Thymus (tissue), 11 donors: ENCODE data around the gene SH3RF2. TPM values are rescaled to one million over a fixed set of nuclear protein-coding genes. Genes with fewer than 3 reads are reported as not detected.
"Not testable (repeated sequence)": the region's sequence is repeated elsewhere in the genome, so short reads cannot be mapped to it uniquely, and the experiment has no call there.

Source experiments
- DNase-seq, 9 donors: peaks; one replicate each; pipeline ENCODE4 v3.0.0-alpha.2; 2013; ENCODE audit warnings: low spot score in 9 of 9, low read depth in 6 of 9, missing footprints in 1 of 9
- H3K27ac ChIP-seq, 2 donors: one replicate each; pipeline ENCODE4 v1.5.1; 2013; ENCODE audit warnings: control low read depth in 1 of 2, low read depth in 1 of 2, low read length in 1 of 2, mild to moderate bottlenecking in 1 of 2, moderate library complexity in 1 of 2
- H3K27me3 ChIP-seq, 2 donors: one replicate each; pipeline ENCODE4 v1.5.1; 2013; ENCODE audit warnings: low read length in 1 of 2; ENCODE audit not compliant: control insufficient read depth in 2 of 2, insufficient read depth in 1 of 2
- H3K36me3 ChIP-seq, 2 donors: one replicate each; pipeline ENCODE4 v1.5.1; 2013; ENCODE audit warnings: low read length in 1 of 2, mild to moderate bottlenecking in 1 of 2, moderate library complexity in 1 of 2; ENCODE audit not compliant: control insufficient read depth in 2 of 2, insufficient read depth in 2 of 2
- H3K4me1 ChIP-seq, 2 donors: one replicate each; pipeline ENCODE4 v1.5.1; 2013; ENCODE audit warnings: low read length in 2 of 2; ENCODE audit not compliant: control insufficient read depth in 2 of 2, insufficient read depth in 2 of 2
- H3K4me3 ChIP-seq, 2 donors: one replicate each; pipeline ENCODE4 v1.5.1; 2013; ENCODE audit warnings: low read length in 2 of 2, control low read depth in 1 of 2, mild to moderate bottlenecking in 1 of 2
- H3K9me3 ChIP-seq, 2 donors: one replicate each; pipeline ENCODE4 v1.5.1; 2013; ENCODE audit warnings: low read length in 1 of 2, mild to moderate bottlenecking in 1 of 2; ENCODE audit not compliant: control insufficient read depth in 2 of 2, insufficient read depth in 1 of 2
- WGBS: extraction: QIAGEN DNeasy Blood & Tissue Kit; methylation state at CpG from one replicate; pipeline ENCODE4 v1.1.7; 2013; 5-methylcytosine and 5-hydroxymethylcytosine counted together
- polyA plus RNA-seq: library from polyadenylated mRNA; stranded (reverse); fragments of 200-250 nt; gene quantifications from one replicate; pipeline ENCODE4 v1.2.3, GENCODE V29; 2013
- total RNA-seq: library from RNA; stranded (reverse); fragments of 120-200 nt; gene quantifications from one replicate; pipeline ENCODE4 v1.2.4, GENCODE V29; 2013
- donor health status: healthy.

The SH3RF2 gene
- total and polyA plus RNA-seq, 2 donors: 0.76 to 2.4 TPM

DNA sequence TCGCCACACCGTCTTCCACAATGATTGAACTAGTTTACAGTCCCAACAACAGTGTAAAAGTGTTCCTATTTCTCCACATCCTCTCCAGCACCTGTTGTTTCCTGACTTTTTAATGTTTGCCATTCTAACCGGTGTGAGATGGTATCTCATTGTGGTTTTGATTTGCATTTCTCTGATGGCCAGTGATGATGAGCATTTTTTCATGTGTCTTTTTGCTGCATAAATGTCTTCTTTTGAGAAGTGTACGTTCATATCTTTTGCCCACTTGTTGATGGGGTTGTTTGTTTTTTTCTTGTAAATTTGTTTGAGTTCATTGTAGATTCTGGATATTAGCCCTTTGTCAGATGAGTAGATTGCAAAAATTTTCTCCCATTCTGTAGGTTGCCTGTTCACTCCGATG lies 74.1 kb downstream of the SH3RF2 start:
- not testable (repeated sequence) for H3K4me1 ChIP-seq, H3K4me3 ChIP-seq, DNase-seq, H3K27ac ChIP-seq, H3K9me3 ChIP-seq, H3K36me3 ChIP-seq, H3K27me3 ChIP-seq
- 85% methylated on average over 5 of the region's 5 CpGs for WGBS

DNA sequence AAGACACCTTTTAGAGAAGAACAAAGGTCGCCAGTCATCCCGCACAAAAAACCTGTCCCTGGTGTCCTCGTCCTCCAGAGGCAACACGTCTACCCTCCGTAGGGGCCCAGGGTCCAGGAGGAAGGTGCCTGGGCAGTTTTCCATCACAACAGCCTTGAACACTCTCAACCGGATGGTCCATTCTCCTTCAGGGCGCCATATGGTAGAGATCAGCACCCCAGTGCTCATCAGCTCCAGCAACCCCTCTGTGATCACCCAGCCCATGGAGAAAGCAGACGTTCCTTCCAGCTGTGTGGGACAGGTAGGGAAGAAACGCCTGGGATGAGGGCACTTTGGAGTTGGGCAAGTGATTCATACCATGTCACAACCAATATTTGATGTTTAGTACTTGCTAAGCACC lies 77.4 kb downstream of the SH3RF2 start:
- Histone ChIP-seq H3K4me3 (no peak overlapping the region), H3K36me3 (no peaks in the 10 kb centered on the region), H3K9me3 (no peaks in the 10 kb centered on the region), H3K4me1 (no peaks in the 10 kb centered on the region), H3K27ac (no peak overlapping the region), H3K27me3 (no peaks in the 10 kb centered on the region)
- 96% methylated on average over 9 of the region's 9 CpGs for WGBS
- no peak for DNase-seq

DNA sequence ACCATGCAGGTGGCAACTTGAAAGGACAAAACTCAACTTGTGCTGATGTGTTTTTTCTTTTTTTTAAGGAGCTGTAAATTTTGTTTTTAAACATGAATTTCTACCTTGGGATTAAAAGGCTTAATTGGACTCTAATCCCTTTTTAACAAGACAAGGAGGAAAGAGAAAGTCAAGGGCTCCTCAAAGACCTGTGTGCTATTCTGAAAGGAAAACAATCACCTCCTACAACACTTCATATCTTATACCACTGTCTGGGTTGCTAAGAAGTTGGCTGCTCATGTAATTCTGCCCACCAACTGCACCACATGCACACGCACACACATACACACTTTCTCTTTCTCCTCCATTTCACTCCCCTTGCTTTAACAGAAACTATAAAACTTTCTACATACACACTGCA lies 78.6 kb downstream of the SH3RF2 start:
- no peak for DNase-seq
- H3K36me3 ChIP-seq: no peaks in the 10 kb centered on the region
- no peaks in the 10 kb centered on the region for H3K9me3 ChIP-seq
- no peak overlapping the region for H3K27ac ChIP-seq
- WGBS: 97% methylated on average over 1 of the region's 1 CpG
- no peaks in the 10 kb centered on the region for H3K4me1 ChIP-seq
- H3K4me3 ChIP-seq: no peak overlapping the region
- H3K27me3 ChIP-seq: no peaks in the 10 kb centered on the region

DNA sequence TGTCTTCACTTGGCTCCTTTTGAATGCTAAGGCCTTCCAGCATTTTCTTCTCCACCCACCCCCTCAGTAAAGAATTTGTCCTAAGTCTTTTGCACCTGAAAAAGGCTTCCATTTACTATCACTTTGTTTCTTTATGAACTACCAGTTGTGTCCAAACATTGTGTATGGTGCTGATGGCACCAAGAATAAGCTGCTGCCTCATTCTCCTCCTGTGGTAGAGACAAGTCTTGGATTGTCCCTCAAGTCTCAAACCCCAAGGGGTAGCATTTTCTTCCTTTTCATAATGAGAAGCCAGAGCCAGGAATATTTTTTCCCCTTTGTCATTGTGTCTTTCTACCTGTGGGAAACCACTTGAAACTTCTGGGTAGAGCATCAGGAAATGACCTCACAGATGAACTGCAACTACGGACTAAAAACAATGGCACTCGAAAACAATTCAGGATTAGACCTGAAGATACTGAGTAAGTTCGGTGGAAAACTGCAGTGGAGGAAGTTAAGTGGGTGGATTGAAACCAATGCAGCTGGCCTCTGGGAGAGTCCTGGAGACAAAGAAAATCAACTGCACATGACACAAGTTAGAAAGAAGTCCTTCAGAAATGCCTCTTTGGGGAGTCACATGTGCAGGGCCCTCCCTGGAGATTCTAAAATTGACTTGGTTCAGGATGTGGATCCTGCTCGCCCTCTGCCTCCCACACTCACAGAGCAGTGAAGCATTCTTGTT lies 80.5 kb downstream of the SH3RF2 start:
- H3K27me3 ChIP-seq: no peaks in the 10 kb centered on the region
- no peaks in the 10 kb centered on the region for H3K9me3 ChIP-seq
- no peak for DNase-seq
- H3K4me3 ChIP-seq: no peak overlapping the region
- H3K4me1 ChIP-seq: no peaks in the 10 kb centered on the region
- WGBS: 60% methylated on average over 4 of the region's 4 CpGs
- H3K27ac ChIP-seq: no peak overlapping the region
- H3K36me3 ChIP-seq: no peaks in the 10 kb centered on the region

DNA sequence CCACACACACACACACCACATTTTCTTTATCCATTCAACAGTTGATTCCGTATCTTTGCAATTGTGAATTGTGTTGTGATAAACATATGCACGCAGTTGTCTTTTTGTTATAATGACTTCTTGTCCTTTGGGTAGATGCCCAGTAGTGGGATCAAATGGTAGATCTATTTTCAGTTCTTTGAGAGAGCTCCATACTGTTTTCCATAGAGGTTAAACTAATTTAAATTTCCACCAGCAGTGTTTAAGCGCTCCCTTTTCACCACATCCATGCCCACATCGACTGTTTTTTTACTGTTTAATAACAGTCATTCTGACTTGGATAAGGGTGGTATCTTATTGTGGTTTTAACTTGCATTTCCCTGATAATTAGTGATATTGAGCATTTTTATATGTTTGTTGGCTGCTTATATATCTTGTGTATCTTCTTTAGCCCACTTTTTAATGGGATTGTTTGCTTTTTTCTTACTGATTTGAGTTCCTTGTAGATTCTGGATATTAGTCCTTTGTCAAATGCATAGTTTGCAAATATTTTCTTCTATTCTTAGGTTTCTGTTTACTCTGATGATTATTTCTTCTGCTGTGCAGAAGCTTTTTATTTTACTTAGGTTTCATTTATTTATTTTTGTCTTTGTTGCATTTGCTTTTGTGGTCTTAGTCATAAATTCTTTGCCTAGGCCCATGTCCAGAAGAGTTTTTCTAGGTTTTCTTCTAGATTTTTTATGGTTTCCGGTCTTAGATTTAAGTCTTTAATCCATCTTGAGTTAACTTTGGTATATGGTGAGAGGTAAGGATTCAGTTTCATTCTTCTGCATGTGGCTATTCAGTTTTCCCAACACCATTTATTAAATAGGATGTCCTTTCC lies 82.4 kb downstream of the SH3RF2 start:
- Histone ChIP-seq H3K36me3 (no peaks in the 10 kb centered on the region), H3K4me3 (no peak overlapping the region), H3K27ac (no peak overlapping the region), H3K9me3 (no peaks in the 10 kb centered on the region), H3K4me1 (no peaks in the 10 kb centered on the region), H3K27me3 (no peaks in the 10 kb centered on the region)
- WGBS: 77% methylated on average over 5 of the region's 5 CpGs
- no peak for DNase-seq

DNA sequence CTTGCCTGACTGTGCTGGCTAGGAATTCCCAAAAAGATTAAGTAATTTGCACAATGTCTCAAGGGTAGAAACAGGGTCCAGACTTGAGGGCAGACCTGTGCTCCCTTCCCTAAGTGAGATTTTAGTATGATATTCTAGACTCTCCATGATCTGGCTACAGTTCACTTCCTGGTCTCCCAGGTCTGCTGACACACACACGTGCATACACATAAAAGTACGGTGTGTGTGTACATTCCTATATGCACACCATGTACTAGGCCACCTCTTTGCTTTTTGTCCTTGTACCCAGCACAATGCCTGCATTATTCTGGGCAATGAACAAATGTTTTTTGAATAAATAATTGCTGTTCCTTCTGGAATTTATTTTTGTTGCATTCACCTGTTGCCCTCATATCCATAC lies 83.7 kb downstream of the SH3RF2 start:
- 45% methylated on average over 2 of the region's 2 CpGs for WGBS
- no peak overlapping the region for H3K4me3 ChIP-seq
- H3K4me1 ChIP-seq: no peaks in the 10 kb centered on the region
- H3K27me3 ChIP-seq: no peaks in the 10 kb centered on the region
- no peaks in the 10 kb centered on the region for H3K36me3 ChIP-seq
- H3K27ac ChIP-seq: no peak overlapping the region
- DNase-seq: no peak
- H3K9me3 ChIP-seq: no peaks in the 10 kb centered on the region

DNA sequence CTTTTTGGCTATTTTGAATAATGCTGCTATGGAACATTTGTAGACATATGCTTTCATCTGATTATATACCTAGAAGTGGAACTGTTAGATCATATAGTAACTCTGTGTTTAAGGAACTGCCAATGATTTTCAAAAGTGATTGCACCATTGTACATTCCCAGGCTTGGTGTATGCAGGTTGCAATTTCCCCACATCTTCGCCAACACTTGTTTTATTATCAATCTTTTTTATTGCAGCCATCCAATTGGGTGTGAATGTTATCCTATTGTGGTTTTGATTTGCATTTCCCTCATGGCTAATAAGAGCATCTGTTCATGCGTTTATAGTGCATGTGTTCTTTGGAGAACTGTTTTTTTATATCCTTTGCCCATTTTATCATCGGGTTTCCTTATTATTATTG lies 87.7 kb downstream of the SH3RF2 start:
- WGBS: 97% methylated on average over 3 of the region's 3 CpGs

DNA sequence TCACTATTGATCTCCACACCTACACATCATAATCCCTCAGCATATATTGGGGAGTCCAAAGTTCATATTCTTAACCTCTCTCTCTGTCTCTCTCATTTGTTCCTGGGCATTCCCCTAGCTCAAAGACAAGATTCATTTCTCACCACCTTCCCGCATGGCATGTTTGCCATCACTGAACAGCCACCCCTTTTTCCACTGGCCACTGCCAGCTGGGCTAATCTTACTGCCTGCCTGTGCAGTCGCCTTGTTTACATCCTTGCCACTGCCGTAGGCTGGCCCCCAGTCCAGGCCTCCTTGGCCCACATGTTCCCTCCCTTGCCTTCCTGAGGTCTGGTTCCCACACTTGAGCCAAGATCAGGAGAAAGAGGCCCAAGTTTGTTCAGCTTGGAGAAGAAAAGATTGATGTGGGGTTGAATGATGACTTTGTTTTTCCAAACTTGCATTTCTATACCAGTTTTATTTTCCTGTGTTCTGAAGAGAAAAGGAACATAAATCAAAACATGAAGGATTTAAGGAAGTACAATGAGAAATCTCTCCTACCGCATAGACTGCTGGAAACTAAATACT lies 88.8 kb downstream of the SH3RF2 start:
- no peak overlapping the region for H3K27ac ChIP-seq
- no peaks in the 10 kb centered on the region for H3K36me3 ChIP-seq
- no peak for DNase-seq
- no peaks in the 10 kb centered on the region for H3K4me1 ChIP-seq
- no peaks in the 10 kb centered on the region for H3K27me3 ChIP-seq
- H3K4me3 ChIP-seq: no peak overlapping the region
- no peaks in the 10 kb centered on the region for H3K9me3 ChIP-seq
- 79% methylated on average over 4 of the region's 4 CpGs for WGBS

More for the DNA sequence above, 87.7 kb downstream of the SH3RF2 start:
- no peak for DNase-seq
- Histone ChIP-seq H3K4me1 (no peaks in the 10 kb centered on the region), H3K36me3 (no peaks in the 10 kb centered on the region), H3K27ac (no peak overlapping the region), H3K27me3 (no peaks in the 10 kb centered on the region), H3K4me3 (no peak overlapping the region), H3K9me3 (no peaks in the 10 kb centered on the region)

DNA sequence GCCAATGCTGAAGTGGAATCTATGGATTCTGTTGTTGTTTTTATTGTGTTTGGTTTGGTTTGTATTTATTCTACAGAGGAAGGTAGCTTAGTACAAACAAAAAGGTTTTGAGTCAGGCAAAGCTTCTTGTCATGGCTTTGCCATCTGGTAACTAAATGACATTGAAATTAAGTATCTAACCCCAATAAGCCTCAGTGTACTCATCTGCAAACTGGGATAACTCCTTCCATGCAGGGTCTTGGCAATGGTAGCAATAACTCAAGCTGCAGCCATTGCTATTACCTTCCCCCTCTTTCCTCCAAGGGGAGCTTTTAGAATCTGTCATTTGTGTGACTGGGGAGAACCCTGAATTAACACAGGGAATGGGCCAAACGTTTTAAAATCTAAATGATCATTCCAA lies 89.3 kb downstream of the SH3RF2 start:
- WGBS: 48% methylated on average over 1 of the region's 1 CpG

More for the DNA sequence above, 89.3 kb downstream of the SH3RF2 start:
- H3K4me3 ChIP-seq: no peak overlapping the region
- no peaks in the 10 kb centered on the region for H3K27me3 ChIP-seq
- no peaks in the 10 kb centered on the region for H3K9me3 ChIP-seq
- no peak overlapping the region for H3K27ac ChIP-seq
- no peaks in the 10 kb centered on the region for H3K4me1 ChIP-seq
- no peak for DNase-seq
- H3K36me3 ChIP-seq: no peaks in the 10 kb centered on the region
